Mesenchymal stem cell (in vitro differentiated cells and primary cell): ENCODE results near the gene CUBN.

Experiments used
- DNase-seq: peaks from one replicate; pipeline ENCODE4 v3.0.0-alpha.2; 2013
- H2AFZ ChIP-seq: one replicate; pipeline ENCODE4 v1.6.1; 2013; ENCODE audit warnings: low read depth, mild to moderate bottlenecking, control low read depth, inconsistent platforms, low read length, moderate library complexity
- H2AK5ac ChIP-seq: 2 replicates; pipeline ENCODE4 v1.6.1; 2013; ENCODE audit warnings: low read length, moderate library complexity, mild to moderate bottlenecking, inconsistent platforms; ENCODE audit not compliant: severe bottlenecking
- H2BK120ac ChIP-seq: one replicate; pipeline ENCODE4 v1.6.1; 2013; ENCODE audit warnings: low read depth, mild to moderate bottlenecking, inconsistent platforms, low read length, moderate library complexity
- H2BK12ac ChIP-seq, 2 experiments: one replicate each; pipeline ENCODE4 v1.6.1; 2013; ENCODE audit warnings: inconsistent platforms in 2 of 2, low read length in 2 of 2, mild to moderate bottlenecking in 2 of 2, moderate library complexity in 2 of 2, control low read depth in 1 of 2
- H2BK15ac ChIP-seq: one replicate; pipeline ENCODE4 v1.6.1; 2013; ENCODE audit warnings: mild to moderate bottlenecking, low read depth, inconsistent platforms; ENCODE audit not compliant: poor library complexity, severe bottlenecking
- H2BK5ac ChIP-seq: 2 replicates; pipeline ENCODE4 v1.6.1; 2013; ENCODE audit warnings: low read depth, mild to moderate bottlenecking, low read length, control low read depth, inconsistent platforms; ENCODE audit not compliant: poor library complexity, severe bottlenecking
- H3K14ac ChIP-seq, 2 experiments: one replicate each; pipeline ENCODE4 v1.6.1; 2013; ENCODE audit warnings: inconsistent platforms in 2 of 2, low read length in 2 of 2, control low read depth in 1 of 2, mild to moderate bottlenecking in 1 of 2, moderate library complexity in 1 of 2
- H3K18ac ChIP-seq, 2 experiments: one replicate each; pipeline ENCODE4 v1.6.1; 2013; ENCODE audit warnings: inconsistent platforms in 2 of 2, low read length in 2 of 2, control low read depth in 1 of 2, low read depth in 1 of 2, mild to moderate bottlenecking in 1 of 2
- H3K23ac ChIP-seq, 2 experiments: one replicate each; pipeline ENCODE4 v1.6.1; 2013; ENCODE audit warnings: inconsistent platforms in 2 of 2, low read length in 2 of 2, mild to moderate bottlenecking in 2 of 2, moderate library complexity in 2 of 2, control low read depth in 1 of 2
- H3K27ac ChIP-seq: 2 replicates; pipeline ENCODE4 v1.5.1; 2013; ENCODE audit warnings: mild to moderate bottlenecking, moderate library complexity, low read length, control low read depth, inconsistent platforms; ENCODE audit not compliant: poor library complexity, severe bottlenecking
- H3K27me3 ChIP-seq, 2 experiments: 2 replicates each; pipeline versions ENCODE4 v1.6.1 to v1.7.0; 2013; ENCODE audit warnings: low read length in 2 of 2, mild to moderate bottlenecking in 2 of 2, moderate library complexity in 2 of 2, control low read depth in 1 of 2, inconsistent platforms in 1 of 2; ENCODE audit not compliant: control insufficient read depth in 1 of 2, insufficient read depth in 1 of 2
- H3K36me3 ChIP-seq, 2 experiments: 2 replicates each; pipeline versions ENCODE4 v1.6.1 to v1.7.0; 2013; ENCODE audit warnings: low read length in 2 of 2, control low read depth in 1 of 2, inconsistent platforms in 1 of 2, low read depth in 1 of 2, mild to moderate bottlenecking in 1 of 2; ENCODE audit not compliant: insufficient read depth in 2 of 2, control insufficient read depth in 1 of 2
- H3K4ac ChIP-seq, 2 experiments: one replicate each; pipeline ENCODE4 v1.6.1; 2013; ENCODE audit warnings: inconsistent platforms in 2 of 2, low read length in 2 of 2, mild to moderate bottlenecking in 2 of 2, moderate library complexity in 2 of 2, control low read depth in 1 of 2, low read depth in 1 of 2
- H3K4me1 ChIP-seq: 2 replicates; pipeline ENCODE4 v1.6.1; 2013; ENCODE audit warnings: low read depth, low read length, control low read depth; ENCODE audit not compliant: control insufficient read depth, insufficient read depth
- H3K4me2 ChIP-seq: 2 replicates; pipeline ENCODE4 v1.6.1; 2013; ENCODE audit warnings: low read length, mild to moderate bottlenecking, inconsistent platforms; ENCODE audit not compliant: poor library complexity, severe bottlenecking
- H3K4me3 ChIP-seq, 2 experiments: 2 replicates each; pipeline versions ENCODE4 v1.5.1 to v1.7.0; 2013; ENCODE audit warnings: low read length in 2 of 2, mild to moderate bottlenecking in 2 of 2, control low read depth in 1 of 2, low read depth in 1 of 2; ENCODE audit not compliant: insufficient read depth in 1 of 2
- H3K79me1 ChIP-seq: replicated peaks from 2 replicates; pipeline ENCODE4 v1.6.1; 2013; ENCODE audit warnings: mild to moderate bottlenecking, control low read depth, low read length, inconsistent platforms; ENCODE audit not compliant: poor library complexity, severe bottlenecking
- H3K9ac ChIP-seq: 2 replicates; pipeline ENCODE4 v1.7.0; 2013; ENCODE audit warnings: mild to moderate bottlenecking, low read length, moderate library complexity
- H3K9me3 ChIP-seq: 2 replicates; pipeline ENCODE4 v1.7.0; 2013; ENCODE audit warnings: mild to moderate bottlenecking, low read length; ENCODE audit not compliant: control insufficient read depth
- H4K8ac ChIP-seq: one replicate; pipeline ENCODE4 v1.6.1; 2013; ENCODE audit warnings: inconsistent platforms, mild to moderate bottlenecking, low read length, moderate library complexity
- H4K91ac ChIP-seq: one replicate; pipeline ENCODE4 v1.6.1; 2013; ENCODE audit warnings: mild to moderate bottlenecking, low read length, inconsistent platforms
- WGBS: methylation state at CpG from one replicate; pipeline ENCODE4 v1.1.7; 2013; ENCODE audit warnings: mixed read lengths; 5-methylcytosine and 5-hydroxymethylcytosine counted together

The CUBN gene

GRCh38 chr10:17049195-17049594 lies 80.4 kb downstream of the CUBN start:
- Histone ChIP-seq H2BK5ac (no peak overlapping the region), H3K4me1 (no peaks in the 10 kb centered on the region), H4K91ac (no peak overlapping the region), H3K27me3 (no peaks in the 10 kb centered on the region), H2AFZ (no peak overlapping the region), H3K23ac (no peak overlapping the region), H3K36me3 (no peaks in the 10 kb centered on the region), H3K18ac (no peak overlapping the region), H4K8ac (no peak overlapping the region), H3K4me2 (no peak overlapping the region), H2BK12ac (no peak overlapping the region), H2AK5ac (no peak overlapping the region), H3K4me3 (no peak overlapping the region), H3K79me1 (no peaks in the 10 kb centered on the region), H3K14ac (no peak overlapping the region), H3K27ac (no peak overlapping the region), H3K9me3 (peaks cover 20% of the 10 kb centered on the region), H3K9ac (no peak overlapping the region), H3K4ac (no peak overlapping the region), H2BK120ac (no peak overlapping the region), H2BK15ac (no peak overlapping the region)
- DNase-seq: no peak
- 100% methylated on average over 1 of the region's 1 CpG for WGBS

GRCh38 chr10:17047908-17048307 lies 81.7 kb downstream of the CUBN start:
- no peak for DNase-seq
- H3K27ac ChIP-seq: no peak overlapping the region
- no peak overlapping the region for H3K4me3 ChIP-seq
- no peak overlapping the region for H3K18ac ChIP-seq
- H3K14ac ChIP-seq: no peak overlapping the region
- no peak overlapping the region for H3K4me2 ChIP-seq
- no peaks in the 10 kb centered on the region for H3K36me3 ChIP-seq
- H2AK5ac ChIP-seq: no peak overlapping the region
- no peak overlapping the region for H4K8ac ChIP-seq
- no peak overlapping the region for H2BK12ac ChIP-seq
- 88% methylated on average over 2 of the region's 3 CpGs for WGBS
- H3K27me3 ChIP-seq: no peaks in the 10 kb centered on the region
- H3K4me1 ChIP-seq: no peaks in the 10 kb centered on the region
- H2BK5ac ChIP-seq: no peak overlapping the region
- H3K9ac ChIP-seq: no peak overlapping the region
- peaks cover 14% of the 10 kb centered on the region for H3K9me3 ChIP-seq
- no peak overlapping the region for H2AFZ ChIP-seq
- H3K79me1 ChIP-seq: no peaks in the 10 kb centered on the region
- H2BK15ac ChIP-seq: no peak overlapping the region
- no peak overlapping the region for H4K91ac ChIP-seq
- H2BK120ac ChIP-seq: no peak overlapping the region
- no peak overlapping the region for H3K23ac ChIP-seq
- no peak overlapping the region for H3K4ac ChIP-seq

GRCh38 chr10:17046989-17047388 lies 82.6 kb downstream of the CUBN start:
- Histone ChIP-seq H3K36me3 (no peaks in the 10 kb centered on the region), H3K4me1 (no peaks in the 10 kb centered on the region)

GRCh38 chr10:17043586-17043985 lies 86.0 kb downstream of the CUBN start:
- Histone ChIP-seq H3K23ac (no peak overlapping the region), H3K4me3 (no peak overlapping the region), H3K36me3 (no peaks in the 10 kb centered on the region), H2BK120ac (no peak overlapping the region), H3K4me1 (no peaks in the 10 kb centered on the region), H3K9me3 (no peaks in the 10 kb centered on the region), H2AK5ac (no peak overlapping the region), H3K27me3 (no peaks in the 10 kb centered on the region), H3K4me2 (no peak overlapping the region), H2BK12ac (peak overlapping the region in 1 of 2 experiments; percentile 21), H2BK5ac (no peak overlapping the region), H3K9ac (no peak overlapping the region), H4K91ac (peak overlapping the region; percentile 50), H3K4ac (no peak overlapping the region), H3K79me1 (no peaks in the 10 kb centered on the region), H2AFZ (no peak overlapping the region), H3K27ac (no peak overlapping the region), H4K8ac (no peak overlapping the region), H3K14ac (no peak overlapping the region), H2BK15ac (no peak overlapping the region), H3K18ac (no peak overlapping the region)
- DNase-seq: no peak
- WGBS: 84% methylated on average over 7 of the region's 8 CpGs

More at GRCh38 chr10:17046989-17047388, 82.6 kb downstream of the CUBN start:
- Histone ChIP-seq H3K9me3 (peaks cover 8% of the 10 kb centered on the region), H2BK5ac (no peak overlapping the region), H4K8ac (no peak overlapping the region), H4K91ac (no peak overlapping the region), H2BK15ac (no peak overlapping the region), H2BK12ac (no peak overlapping the region), H2BK120ac (no peak overlapping the region), H2AFZ (no peak overlapping the region), H3K4me3 (no peak overlapping the region), H3K79me1 (no peaks in the 10 kb centered on the region), H2AK5ac (no peak overlapping the region), H3K18ac (no peak overlapping the region), H3K23ac (no peak overlapping the region), H3K27me3 (no peaks in the 10 kb centered on the region), H3K4me2 (no peak overlapping the region), H3K4ac (no peak overlapping the region), H3K9ac (peak overlapping the region; percentile 53), H3K14ac (no peak overlapping the region), H3K27ac (no peak overlapping the region)
- no peak for DNase-seq
- 100% methylated on average over 1 of the region's 1 CpG for WGBS
